GM19452 (cell line): ENCODE results near the gene SLC1A1.

Source experiments
- ATAC-seq: cut with Tn5 transposase; IDR thresholded peaks from one replicate; pipeline ENCODE4 v1.9.1; 2021; ENCODE audit not compliant: unreplicated experiment

SLC1A1 gene

GRCh38 chr9:4614627-4615026 lies 124.4 kb downstream of the SLC1A1 start:
- no peak for ATAC-seq

DNA sequence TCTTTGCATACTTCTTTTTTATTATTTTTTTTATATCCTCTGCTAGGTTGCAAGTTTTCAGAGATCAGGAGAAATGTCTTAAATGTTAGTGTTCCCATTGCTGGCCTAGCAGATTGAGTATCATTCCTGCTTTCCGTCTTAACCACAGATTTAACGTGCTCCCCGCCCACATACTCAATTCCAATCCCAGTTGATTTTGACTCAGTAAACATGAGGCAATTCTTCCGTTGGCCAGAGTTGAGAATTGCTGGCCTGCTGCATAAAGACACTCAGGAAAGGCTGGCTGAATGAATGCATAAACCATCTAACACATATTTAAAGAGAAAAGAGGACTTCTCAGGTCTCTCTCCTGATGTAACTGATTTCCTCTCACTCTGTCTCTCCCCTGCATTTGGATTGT lies 125.0 kb downstream of the SLC1A1 start:
- ATAC-seq, result no peak

DNA sequence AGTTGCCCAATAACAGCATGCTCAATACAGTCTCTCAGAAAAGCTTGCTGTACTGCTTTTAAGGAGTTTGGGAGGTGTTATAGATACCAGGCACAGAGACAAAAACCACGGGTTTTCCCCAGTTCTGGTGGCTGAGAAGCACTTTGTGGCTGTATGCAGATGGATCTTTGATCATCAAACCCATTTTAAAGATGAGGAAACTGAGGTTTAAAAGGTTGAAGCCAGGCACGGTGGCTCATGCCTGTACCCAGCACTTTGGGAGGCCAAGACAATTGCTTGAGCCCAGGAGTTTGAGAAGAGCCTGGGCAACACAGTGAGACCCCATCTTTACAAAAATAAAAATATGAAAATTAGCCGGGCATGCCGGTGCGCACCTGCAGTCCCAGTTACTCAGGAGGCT lies 125.5 kb downstream of the SLC1A1 start:
- no peak for ATAC-seq

DNA sequence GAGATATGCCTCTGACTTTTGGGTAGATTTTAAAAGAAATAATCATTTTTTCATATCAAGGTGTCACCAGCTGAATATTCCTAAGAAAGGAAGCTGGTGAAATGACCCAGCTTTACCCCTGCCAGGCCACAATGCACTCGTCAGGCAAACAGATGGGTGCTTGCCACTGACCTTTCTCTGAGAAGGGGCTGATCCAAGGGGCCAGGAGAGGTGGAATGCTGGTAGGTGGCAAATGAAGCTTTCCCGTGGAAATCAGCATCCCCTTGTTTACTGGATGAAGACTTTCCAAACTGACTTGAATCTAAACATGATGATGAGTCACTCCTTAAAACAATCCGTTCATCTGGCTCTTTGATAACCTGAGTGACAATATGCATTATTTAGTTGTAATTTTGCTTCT lies 127.5 kb downstream of the SLC1A1 start:
- ATAC-seq, result no peak

DNA sequence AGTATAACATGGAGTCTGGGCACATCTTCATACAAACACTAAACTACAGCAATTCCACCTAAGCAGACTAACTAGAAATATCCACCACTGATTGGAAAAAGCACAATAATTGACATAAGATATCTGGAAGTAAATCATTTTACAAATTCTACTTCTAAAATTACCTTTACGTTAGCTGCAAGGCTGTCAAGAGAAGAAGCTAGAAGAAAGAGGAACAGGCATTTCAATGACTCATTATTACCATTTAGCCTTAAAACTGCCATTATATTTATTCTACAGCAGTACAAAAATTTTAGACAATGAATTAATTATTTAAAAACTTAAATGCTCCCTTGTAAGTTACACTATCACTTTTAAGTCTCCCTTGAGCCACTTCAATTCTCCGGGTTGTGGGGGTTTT lies 128.4 kb downstream of the SLC1A1 start:
- no peak for ATAC-seq

DNA sequence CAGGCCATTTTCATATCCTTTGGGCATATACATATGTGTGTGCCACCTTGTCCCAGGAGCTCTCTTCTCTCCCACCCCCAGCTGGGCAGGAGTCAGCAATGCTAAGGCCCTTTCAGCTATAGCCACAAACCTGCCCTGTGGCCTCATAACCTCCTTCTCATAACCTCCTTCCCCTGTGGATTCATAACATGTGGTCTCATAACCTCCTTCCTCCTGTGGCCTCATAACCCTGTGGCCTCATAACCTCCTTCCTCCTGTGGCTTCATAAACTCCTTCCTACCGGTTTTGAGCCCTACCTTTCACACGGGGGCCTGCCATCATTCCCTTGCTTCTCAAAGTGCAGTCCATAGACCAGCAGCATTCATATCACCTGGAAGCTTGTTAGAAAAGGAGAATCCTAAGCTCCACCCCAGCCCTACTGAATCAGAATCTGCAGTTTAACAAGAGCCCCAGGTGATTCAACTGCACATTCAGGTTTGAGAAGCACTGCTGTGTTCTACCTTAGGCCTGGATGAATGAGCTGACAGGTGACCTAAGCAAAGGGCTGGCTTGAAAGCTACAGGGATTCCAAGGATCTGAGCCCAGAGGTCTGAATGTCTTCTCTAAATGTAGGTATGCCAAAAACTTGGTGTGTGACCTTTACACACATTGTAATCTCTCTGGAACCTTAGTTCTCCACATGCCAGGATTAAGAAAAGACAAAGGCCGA lies 129.9 kb downstream of the SLC1A1 start:
- ATAC-seq, result no peak

GRCh38 chr9:4620881-4621555 lies 130.8 kb downstream of the SLC1A1 start:
- no peak for ATAC-seq

DNA sequence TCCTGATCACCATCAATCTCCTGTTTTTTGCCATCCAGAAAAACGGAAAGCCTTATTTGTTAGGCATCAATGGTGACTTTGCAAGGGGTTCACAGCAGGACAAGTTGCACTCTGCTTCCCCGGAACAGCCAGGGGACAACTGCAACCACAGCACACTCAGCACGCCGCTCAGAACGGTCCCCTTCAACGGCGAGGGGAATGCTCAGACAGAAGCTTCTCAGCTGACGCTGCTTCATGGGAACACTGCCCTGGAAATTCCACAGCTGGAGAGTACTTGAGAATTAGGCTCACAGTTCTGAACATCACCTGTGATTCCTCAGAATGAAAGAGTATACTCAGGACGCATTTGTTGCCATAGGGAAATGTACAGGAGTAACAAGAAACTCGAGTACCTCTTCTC lies 131.7 kb downstream of the SLC1A1 start:
- ATAC-seq, result no peak

GRCh38 chr9:4630836-4631235 lies 140.6 kb downstream of the SLC1A1 start:
- no peak for ATAC-seq
